HEK293 (cell line): ENCODE results near the gene KHDRBS2.

Experiments
- CTCF ChIP-seq: fragments of 450-650 bp; formaldehyde crosslinking; IDR thresholded peaks from 2 replicates; pipeline ENCODE4 v1.5.1; 2016; ENCODE audit warnings: missing biosample characterization, missing genetic modification characterization
- RBAK ChIP-seq: fragments of 450-650 bp; formaldehyde crosslinking; IDR thresholded peaks from 2 replicates; pipeline ENCODE4 v1.5.1; 2016; ENCODE audit warnings: missing biosample characterization, missing genetic modification characterization
- ZNF174 ChIP-seq: fragments of 450-650 bp; formaldehyde crosslinking; IDR thresholded peaks from 2 replicates; pipeline ENCODE4 v1.5.0; 2017; ENCODE audit warnings: missing biosample characterization, mild to moderate bottlenecking, missing genetic modification characterization
- ZNF830 ChIP-seq: fragments of 450-650 bp; IDR thresholded peaks from 2 replicates; pipeline ENCODE4 v1.5.0; 2018; ENCODE audit warnings: missing biosample characterization, missing genetic modification characterization, low read depth, mild to moderate bottlenecking, moderate library complexity
- TF ChIP-seq, protein P1 (sequence below): fragments of 450-650 bp; formaldehyde crosslinking; IDR thresholded peaks from 2 replicates; pipeline ENCODE4 v1.5.1; 2016; ENCODE audit warnings: missing biosample characterization, missing genetic modification characterization

GRCh38 chr6:61711849-61712248 lies 574.2 kb downstream of the KHDRBS2 start:
- TF ChIP-seq ZNF830 (tag by site-specific recombination) (no peak), CTCF (no peak), ZNF174 (tag by site-specific recombination) (no peak), RBAK (no peak)
- TF ChIP-seq, protein P1, sequence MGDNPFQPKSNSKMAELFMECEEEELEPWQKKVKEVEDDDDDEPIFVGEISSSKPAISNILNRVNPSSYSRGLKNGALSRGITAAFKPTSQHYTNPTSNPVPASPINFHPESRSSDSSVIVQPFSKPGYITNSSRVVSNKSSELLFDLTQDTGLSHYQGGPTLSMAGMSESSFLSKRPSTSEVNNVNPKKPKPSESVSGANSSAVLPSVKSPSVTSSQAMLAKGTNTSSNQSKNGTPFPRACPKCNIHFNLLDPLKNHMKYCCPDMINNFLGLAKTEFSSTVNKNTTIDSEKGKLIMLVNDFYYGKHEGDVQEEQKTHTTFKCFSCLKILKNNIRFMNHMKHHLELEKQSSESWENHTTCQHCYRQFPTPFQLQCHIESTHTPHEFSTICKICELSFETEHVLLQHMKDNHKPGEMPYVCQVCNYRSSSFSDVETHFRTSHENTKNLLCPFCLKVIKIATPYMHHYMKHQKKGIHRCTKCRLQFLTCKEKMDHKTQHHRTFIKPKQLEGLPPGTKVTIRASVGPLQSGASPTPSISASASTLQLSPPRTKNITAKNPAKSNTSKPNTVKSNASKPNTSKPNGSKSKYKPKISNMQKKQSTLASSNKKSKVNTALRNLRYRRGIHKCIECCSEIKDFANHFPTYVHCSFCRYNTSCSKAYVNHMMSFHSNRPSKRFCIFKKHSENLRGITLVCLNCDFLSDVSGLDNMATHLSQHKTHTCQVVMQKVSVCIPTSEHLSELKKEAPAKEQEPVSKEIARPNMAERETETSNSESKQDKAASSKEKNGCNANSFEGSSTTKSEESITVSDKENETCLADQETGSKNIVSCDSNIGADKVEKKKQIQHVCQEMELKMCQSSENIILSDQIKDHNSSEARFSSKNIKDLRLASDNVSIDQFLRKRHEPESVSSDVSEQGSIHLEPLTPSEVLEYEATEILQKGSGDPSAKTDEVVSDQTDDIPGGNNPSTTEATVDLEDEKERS = no peak
